RPMI7951 (cell line): ENCODE data around the gene FKBP1A. TPM values are rescaled to one million over a fixed set of nuclear protein-coding genes. Genes with fewer than 3 reads are reported as not detected.

ENCODE experiments used
- DNase-seq: peaks from one replicate; pipeline ENCODE4 v3.0.0-alpha.2; 2012; ENCODE audit warnings: low read depth
- total RNA-seq: library from RNA; depleted of rRNA; stranded (reverse); fragments of >200 nt; shearing (Covaris generic); gene quantifications from 2 replicates; pipeline ENCODE4 v1.2.3, GENCODE V29; 2014; rRNA removed

Gene FKBP1A
- total RNA-seq, 1 experiment from 2014 or later, result 564 TPM

DNA sequence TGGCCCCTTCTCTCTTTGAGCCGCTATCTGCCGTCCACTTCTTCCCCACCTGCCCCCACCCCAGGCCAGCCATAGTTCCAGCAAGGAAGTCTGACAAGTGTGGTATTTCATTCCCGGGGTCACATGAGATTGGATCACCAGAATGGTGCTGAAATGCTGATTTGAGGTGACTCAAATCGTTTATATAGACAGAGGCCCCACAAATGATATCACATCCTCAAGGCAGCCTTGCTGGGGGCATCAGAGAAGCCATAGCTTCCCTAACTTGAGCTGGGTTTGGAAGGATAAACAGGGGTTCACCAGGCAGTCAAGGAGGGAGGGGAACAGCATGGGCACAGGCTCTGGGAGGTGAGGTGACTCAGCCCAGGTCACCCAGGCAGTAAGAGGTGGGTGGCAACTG, 73.8 kb downstream of the FKBP1A start:
- no peak for DNase-seq

Other genes starting within 250 kb of the FKBP1A start
- gene TMEM74B, start 208.1 kb downstream of the FKBP1A start, total RNA-seq, result not detected in 2 replicates
- gene C20orf202, start 189.6 kb downstream of the FKBP1A start, total RNA-seq, result not detected in 2 replicates
- 0.98 and 1.4 TPM in 2 replicates for gene RAD21L1, start 167.0 kb downstream of the FKBP1A start, total RNA-seq
- gene SNPH, start 126.8 kb downstream of the FKBP1A start, total RNA-seq, result 7.0 and 9.4 TPM in 2 replicates
- gene SDCBP2, start 63.9 kb downstream of the FKBP1A start, total RNA-seq, result 4.8 and 6.4 TPM in 2 replicates
- 35.2 and 44.1 TPM in 2 replicates for gene NSFL1C, start 73.8 kb upstream of the FKBP1A start, total RNA-seq
- gene SIRPB2, start 98.4 kb upstream of the FKBP1A start, total RNA-seq, result not detected in 2 replicates
- 0.36 and 0.68 TPM in 2 replicates for gene SIRPD, start 164.7 kb upstream of the FKBP1A start, total RNA-seq
- gene SIRPB1, start 227.0 kb upstream of the FKBP1A start, total RNA-seq, result 15.6 and 22.1 TPM in 2 replicates